ENCODE data around the gene KLHL30. TPM values are rescaled to one million over a fixed set of nuclear protein-coding genes. Genes with fewer than 3 reads are reported as not detected.

The KLHL30 gene
- polyA plus RNA-seq, 2 donors, result 0.21 to 0.24 TPM

- no peaks in the 10 kb centered on the region for H3K27me3 ChIP-seq (ENCODE audit: control insufficient read depth in 1 of 2, insufficient read depth in 2 of 2, low read length in 2 of 2)
- 61 to 80% methylated on average over 3 of the region's 3 CpGs for WGBS, 2 donors
- no peaks in the 10 kb centered on the region for H3K9me3 ChIP-seq (ENCODE audit: control insufficient read depth in 2 of 2, insufficient read depth in 1 of 2, low read depth in 1 of 2, low read length in 1 of 2)
- peaks cover 2 to 4% of the 10 kb centered on the region in 2 donors for H3K4me1 ChIP-seq (ENCODE audit: control insufficient read depth in 2 of 2, insufficient read depth in 2 of 2, low read length in 1 of 2)
- H3K27ac ChIP-seq (ENCODE audit: low read depth in 2 of 2, low read length in 1 of 2), result no peak overlapping the region
- H3K36me3 ChIP-seq (ENCODE audit: control insufficient read depth in 2 of 2, insufficient read depth in 2 of 2, low read length in 1 of 2), result peaks cover 10 to 38% of the 10 kb centered on the region in 2 donors
- H3K4me3 ChIP-seq (ENCODE audit: low read depth in 1 of 2, low read length in 2 of 2), result no peak overlapping the region
Observed at GRCh38 chr2:238174701-238175100, 36.2 kb downstream of the KLHL30 start.

GRCh38 chr2:238176613-238177012 lies 38.1 kb downstream of the KLHL30 start:
- Histone ChIP-seq H3K27me3 (ENCODE audit: control insufficient read depth in 1 of 2, insufficient read depth in 2 of 2, low read length in 2 of 2) (no peaks in the 10 kb centered on the region), H3K36me3 (ENCODE audit: control insufficient read depth in 2 of 2, insufficient read depth in 2 of 2, low read length in 1 of 2) (peaks cover 19 to 34% of the 10 kb centered on the region in 2 donors), H3K4me1 (ENCODE audit: control insufficient read depth in 2 of 2, insufficient read depth in 2 of 2, low read length in 1 of 2) (peaks cover 0 to 2% of the 10 kb centered on the region in 2 donors), H3K4me3 (ENCODE audit: low read depth in 1 of 2, low read length in 2 of 2) (no peak overlapping the region), H3K27ac (ENCODE audit: low read depth in 2 of 2, low read length in 1 of 2) (no peak overlapping the region), H3K9me3 (ENCODE audit: control insufficient read depth in 2 of 2, insufficient read depth in 1 of 2, low read depth in 1 of 2, low read length in 1 of 2) (no peaks in the 10 kb centered on the region)

- H3K27me3 ChIP-seq (ENCODE audit: control insufficient read depth in 1 of 2, insufficient read depth in 2 of 2, low read length in 2 of 2), result no peaks in the 10 kb centered on the region
- 91% methylated on average over 5 of the region's 5 CpGs for WGBS, 2 donors
- no peaks in the 10 kb centered on the region for H3K4me1 ChIP-seq (ENCODE audit: control insufficient read depth in 2 of 2, insufficient read depth in 2 of 2, low read length in 1 of 2)
- no peak overlapping the region for H3K27ac ChIP-seq (ENCODE audit: low read depth in 2 of 2, low read length in 1 of 2)
- H3K36me3 ChIP-seq (ENCODE audit: control insufficient read depth in 2 of 2, insufficient read depth in 2 of 2, low read length in 1 of 2), result peaks cover 25 to 31% of the 10 kb centered on the region in 2 donors
- no peaks in the 10 kb centered on the region for H3K9me3 ChIP-seq (ENCODE audit: control insufficient read depth in 2 of 2, insufficient read depth in 1 of 2, low read depth in 1 of 2, low read length in 1 of 2)
- no peak overlapping the region for H3K4me3 ChIP-seq (ENCODE audit: low read depth in 1 of 2, low read length in 2 of 2)
Observed at GRCh38 chr2:238180554-238180953, 42.1 kb downstream of the KLHL30 start.

DNA sequence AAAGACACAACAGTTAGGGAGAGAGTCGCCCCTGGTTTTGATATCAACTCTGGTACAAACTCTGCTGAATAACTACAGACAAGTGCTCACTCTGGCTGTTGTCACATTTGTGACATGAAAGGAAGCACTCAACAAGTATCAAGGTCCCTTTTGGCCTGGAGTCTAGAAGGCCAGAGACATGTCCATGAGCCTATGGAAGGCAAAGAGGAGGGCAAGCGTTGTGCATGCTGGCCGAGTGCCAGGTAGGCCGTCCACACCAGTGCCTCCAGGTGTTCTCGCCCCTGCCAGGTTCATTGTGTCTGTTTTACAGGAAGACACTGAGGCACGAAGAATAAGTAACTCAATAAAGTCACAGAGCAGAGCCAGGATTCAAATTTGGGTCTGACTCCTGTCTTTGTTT lies 43.9 kb downstream of the KLHL30 start:
- Histone ChIP-seq H3K36me3 (ENCODE audit: control insufficient read depth in 2 of 2, insufficient read depth in 2 of 2, low read length in 1 of 2) (peaks cover 25 to 40% of the 10 kb centered on the region in 2 donors), H3K27ac (ENCODE audit: low read depth in 2 of 2, low read length in 1 of 2) (no peak overlapping the region), H3K27me3 (ENCODE audit: control insufficient read depth in 1 of 2, insufficient read depth in 2 of 2, low read length in 2 of 2) (no peaks in the 10 kb centered on the region), H3K4me1 (ENCODE audit: control insufficient read depth in 2 of 2, insufficient read depth in 2 of 2, low read length in 1 of 2) (no peaks in the 10 kb centered on the region), H3K4me3 (ENCODE audit: low read depth in 1 of 2, low read length in 2 of 2) (no peak overlapping the region), H3K9me3 (ENCODE audit: control insufficient read depth in 2 of 2, insufficient read depth in 1 of 2, low read depth in 1 of 2, low read length in 1 of 2) (no peaks in the 10 kb centered on the region)
- 58 to 65% methylated on average over 6 of the region's 6 CpGs for WGBS, 2 donors

DNA sequence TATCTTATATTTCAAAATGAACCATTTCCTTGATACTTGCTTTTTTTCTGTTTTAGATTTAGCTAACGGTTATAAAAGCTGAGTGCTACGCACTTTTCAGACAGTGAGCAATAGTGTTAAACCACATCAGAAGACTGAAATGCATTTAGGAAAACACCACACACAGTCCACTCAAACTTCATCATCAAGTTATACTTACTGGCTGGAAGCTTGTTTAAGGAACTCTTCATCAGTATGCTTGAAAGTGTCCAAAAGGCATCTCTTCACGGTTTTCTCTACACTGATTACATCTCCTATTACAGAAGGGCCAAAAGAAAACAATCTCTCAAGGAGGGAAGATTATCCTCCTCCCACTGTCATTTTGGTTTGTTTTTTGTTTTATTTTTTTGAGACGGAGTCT lies 45.4 kb downstream of the KLHL30 start:
- H3K27me3 ChIP-seq (ENCODE audit: control insufficient read depth in 1 of 2, insufficient read depth in 2 of 2, low read length in 2 of 2), result no peaks in the 10 kb centered on the region
- peaks cover 33 to 47% of the 10 kb centered on the region in 2 donors for H3K36me3 ChIP-seq (ENCODE audit: control insufficient read depth in 2 of 2, insufficient read depth in 2 of 2, low read length in 1 of 2)
- no peaks in the 10 kb centered on the region for H3K4me1 ChIP-seq (ENCODE audit: control insufficient read depth in 2 of 2, insufficient read depth in 2 of 2, low read length in 1 of 2)
- H3K27ac ChIP-seq (ENCODE audit: low read depth in 2 of 2, low read length in 1 of 2), result no peak overlapping the region
- no peaks in the 10 kb centered on the region for H3K9me3 ChIP-seq (ENCODE audit: control insufficient read depth in 2 of 2, insufficient read depth in 1 of 2, low read depth in 1 of 2, low read length in 1 of 2)
- H3K4me3 ChIP-seq (ENCODE audit: low read depth in 1 of 2, low read length in 2 of 2), result no peak overlapping the region
- WGBS, 2 donors, result 78 to 88% methylated on average over 4 of the region's 4 CpGs

GRCh38 chr2:238187618-238188548 lies 49.4 kb downstream of the KLHL30 start:
- no peaks in the 10 kb centered on the region for H3K27me3 ChIP-seq (ENCODE audit: control insufficient read depth in 1 of 2, insufficient read depth in 2 of 2, low read length in 2 of 2)
- WGBS, 2 donors, result 94 to 96% methylated on average over 17 of the region's 17 CpGs
- H3K4me3 ChIP-seq (ENCODE audit: low read depth in 1 of 2, low read length in 2 of 2), result no peak overlapping the region
- no peak overlapping the region for H3K27ac ChIP-seq (ENCODE audit: low read depth in 2 of 2, low read length in 1 of 2)
- H3K36me3 ChIP-seq (ENCODE audit: control insufficient read depth in 2 of 2, insufficient read depth in 2 of 2, low read length in 1 of 2), result peaks cover 28 to 38% of the 10 kb centered on the region in 2 donors
- no peaks in the 10 kb centered on the region for H3K4me1 ChIP-seq (ENCODE audit: control insufficient read depth in 2 of 2, insufficient read depth in 2 of 2, low read length in 1 of 2)
- no peaks in the 10 kb centered on the region for H3K9me3 ChIP-seq (ENCODE audit: control insufficient read depth in 2 of 2, insufficient read depth in 1 of 2, low read depth in 1 of 2, low read length in 1 of 2)

- Histone ChIP-seq H3K4me3 (ENCODE audit: low read depth in 1 of 2, low read length in 2 of 2) (no peak overlapping the region), H3K4me1 (ENCODE audit: control insufficient read depth in 2 of 2, insufficient read depth in 2 of 2, low read length in 1 of 2) (no peaks in the 10 kb centered on the region), H3K27me3 (ENCODE audit: control insufficient read depth in 1 of 2, insufficient read depth in 2 of 2, low read length in 2 of 2) (no peaks in the 10 kb centered on the region), H3K9me3 (ENCODE audit: control insufficient read depth in 2 of 2, insufficient read depth in 1 of 2, low read depth in 1 of 2, low read length in 1 of 2) (no peaks in the 10 kb centered on the region), H3K36me3 (ENCODE audit: control insufficient read depth in 2 of 2, insufficient read depth in 2 of 2, low read length in 1 of 2) (peaks cover 22 to 28% of the 10 kb centered on the region in 2 donors), H3K27ac (ENCODE audit: low read depth in 2 of 2, low read length in 1 of 2) (no peak overlapping the region)
- 89 to 93% methylated on average over 2 of the region's 2 CpGs for WGBS, 2 donors
Observed at GRCh38 chr2:238190445-238190844, 52.0 kb downstream of the KLHL30 start.

Other genes with a start within 250 kb of the KLHL30 start
- gene UBE2F, start 171.7 kb upstream of the KLHL30 start, polyA plus RNA-seq, result 10 to 100 TPM; 45.5 to 52.3 TPM
- gene SCLY, start 77.7 kb upstream of the KLHL30 start, polyA plus RNA-seq, result 1 to 10 TPM; 6.3 to 6.6 TPM
- gene ESPNL, start 38.3 kb upstream of the KLHL30 start, polyA plus RNA-seq, result under 1 TPM; 0.09 to 0.12 TPM
- under 1 TPM; 0.06 to 0.38 TPM for gene ERFE, start 20.3 kb downstream of the KLHL30 start, polyA plus RNA-seq
- 10 to 100 TPM; 36.7 to 41.4 TPM for gene ILKAP, start 65.0 kb downstream of the KLHL30 start, polyA plus RNA-seq
- gene HES6, start 101.4 kb downstream of the KLHL30 start, polyA plus RNA-seq, result 1 to 10 TPM; 2.5 to 3.0 TPM
- gene PER2, start 149.9 kb downstream of the KLHL30 start, polyA plus RNA-seq, result 10 to 100 TPM in 1 of 2 donors, 1 to 10 TPM in 1; 4.9 to 12.6 TPM
- 1 to 10 TPM; 3.2 to 4.8 TPM for gene TRAF3IP1, start 181.8 kb downstream of the KLHL30 start, polyA plus RNA-seq